HepG2 (cell line): ENCODE data around the gene HAGH. TPM values are rescaled to one million over a fixed set of nuclear protein-coding genes. Genes with fewer than 3 reads are reported as not detected.

Experiments used
- AGO2 ChIP-seq: fragments of 200-400 bp; formaldehyde crosslinking; optimal IDR thresholded peaks from 2 replicates; pipeline ENCODE3; 2017; ENCODE audit warnings: mild to moderate bottlenecking, low read depth, low read length, moderate library complexity
- CBX1 ChIP-seq: IDR thresholded peaks from one replicate; pipeline ENCODE4 v1.6.1; 2016; ENCODE audit warnings: antibody characterized with exemption, low read depth
- HNF4A ChIP-seq: sonication (generic); formaldehyde crosslinking; IDR thresholded peaks from 2 replicates; pipeline ENCODE4 v1.4.0; 2020; ENCODE audit warnings: missing genetic modification reagents
- HNF4G ChIP-seq, 2 experiments: sonication (generic) in 1 of 2; formaldehyde crosslinking in 1 of 2; IDR thresholded peaks; 2 replicates each; pipeline versions ENCODE4 v1.4.0 to v1.6.1; 2011 to 2020; ENCODE audit warnings: borderline replicate concordance in 2 of 2, low read depth in 2 of 2, mild to moderate bottlenecking in 2 of 2, low read length in 1 of 2, missing genetic modification reagents in 1 of 2, moderate library complexity in 1 of 2
- RNF2 ChIP-seq: fragments of 450-650 bp; conservative IDR thresholded peaks from 2 replicates; pipeline ENCODE4 v1.6.1; 2016; ENCODE audit warnings: low read depth
- U2AF2 ChIP-seq: fragments of 200-400 bp; formaldehyde crosslinking; IDR thresholded peaks from 2 replicates; pipeline ENCODE4 v1.6.1; 2017; ENCODE audit warnings: low read depth, mild to moderate bottlenecking, low read length
- YEATS2 ChIP-seq: sonication (generic); formaldehyde crosslinking; IDR thresholded peaks from 2 replicates; pipeline ENCODE4 v1.4.0; 2020; ENCODE audit warnings: missing genetic modification reagents, borderline replicate concordance
- ZFY ChIP-seq: sonication (generic); formaldehyde crosslinking; IDR thresholded peaks from 2 replicates; pipeline ENCODE4 v1.4.0; 2020; ENCODE audit warnings: missing genetic modification reagents
- ZNF20 ChIP-seq: sonication (generic); formaldehyde crosslinking; IDR thresholded peaks from 2 replicates; pipeline ENCODE4 v1.4.0; 2020; ENCODE audit warnings: mild to moderate bottlenecking, moderate library complexity, missing genetic modification reagents
- ZNF224 ChIP-seq: sonication (generic); formaldehyde crosslinking; IDR thresholded peaks from 2 replicates; pipeline ENCODE4 v1.5.0; 2020; ENCODE audit warnings: mild to moderate bottlenecking, missing genetic modification reagents
- ZNF256 ChIP-seq: sonication (generic); formaldehyde crosslinking; conservative IDR thresholded peaks from 2 replicates; pipeline ENCODE4 v1.4.0; 2020; ENCODE audit warnings: missing genetic modification reagents
- polyA plus RNA-seq, 8 experiments: library from polyadenylated mRNA; depleted of rRNA in 3 of 8; stranded (reverse) in 7 of 8; unstranded in 1 of 8; fragments of >200 nt; fragmentation: Illumina TruSeq in 4 of 8; extraction: Trizol in 4 of 8; gene quantifications; 2 replicates each; pipeline versions ENCODE4 v1.2.1 to v1.2.3, GENCODE V29; 2011 to 2016; ENCODE audit warnings: low read depth in 4 of 8, missing spikeins in 1 of 8, mixed read lengths in 1 of 8; ENCODE audit not compliant: insufficient read depth in 1 of 8
- total RNA-seq, 5 experiments: library from RNA; depleted of rRNA; stranded (reverse); fragments of >200 nt; fragmentation: Illumina TruSeq; extraction: Trizol; gene quantifications; 2 replicates each; pipeline ENCODE4 v1.2.3, GENCODE V29; 2016; ENCODE audit warnings: low read depth in 1 of 5
- TF ChIP-seq, protein P1 (sequence below): sonication (generic); formaldehyde crosslinking; IDR thresholded peaks from 2 replicates; pipeline ENCODE4 v1.4.0; 2020; ENCODE audit warnings: mild to moderate bottlenecking, missing genetic modification reagents, borderline replicate concordance
- TF ChIP-seq, protein P2 (sequence below): sonication (generic); formaldehyde crosslinking; IDR thresholded peaks from 2 replicates; pipeline ENCODE4 v1.9.0; 2021; ENCODE audit warnings: mild to moderate bottlenecking, missing genetic modification reagents
- TF ChIP-seq, protein P3 (sequence below): sonication (generic); formaldehyde crosslinking; IDR thresholded peaks from 2 replicates; pipeline ENCODE4 v1.4.0; 2020; ENCODE audit warnings: missing genetic modification reagents

HAGH gene
- total and polyA plus RNA-seq, 2 of the 13 experiments (the other 11 are each of a cell fraction or from before 2014, with no cell fraction given), result 70.4 to 95.4 TPM

DNA sequence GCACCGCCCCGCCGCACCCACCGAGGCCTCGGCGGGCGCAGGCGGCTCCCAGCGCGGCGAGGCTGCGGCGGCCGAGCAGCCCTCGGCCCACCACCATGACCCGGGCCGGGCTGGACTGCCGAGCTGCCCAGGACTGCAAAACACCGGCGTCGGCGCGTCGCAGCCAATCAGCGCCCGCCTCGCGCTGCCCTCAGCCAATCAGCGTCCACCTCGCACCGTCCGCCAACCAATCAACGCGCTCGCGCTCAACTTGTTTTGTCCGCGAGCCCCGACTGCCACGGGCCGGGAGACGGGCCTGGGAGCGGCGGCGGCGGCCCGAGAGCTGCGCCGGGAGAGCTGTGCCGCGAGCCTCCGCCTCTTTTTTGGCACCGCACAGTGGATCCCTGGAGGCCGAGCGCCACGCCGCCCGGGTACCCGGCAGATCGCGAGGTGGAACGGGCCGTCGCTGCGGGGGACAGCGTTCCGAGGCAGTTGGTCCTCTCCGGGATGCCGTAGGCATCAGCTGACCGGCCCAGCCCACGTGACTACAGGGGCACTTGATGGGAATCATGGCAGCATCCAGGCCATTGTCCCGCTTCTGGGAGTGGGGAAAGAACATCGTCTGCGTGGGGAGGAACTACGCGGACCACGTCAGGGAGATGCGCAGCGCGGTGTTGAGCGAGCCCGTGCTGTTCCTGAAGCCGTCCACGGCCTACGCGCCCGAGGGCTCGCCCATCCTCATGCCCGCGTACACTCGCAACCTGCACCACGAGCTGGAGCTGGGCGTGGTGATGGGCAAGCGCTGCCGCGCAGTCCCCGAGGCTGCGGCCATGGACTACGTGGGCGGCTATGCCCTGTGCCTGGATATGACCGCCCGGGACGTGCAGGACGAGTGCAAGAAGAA, at the start of gene HAGH, which contains the start of gene FAHD1 (continued):
- TF ChIP-seq, protein P1, sequence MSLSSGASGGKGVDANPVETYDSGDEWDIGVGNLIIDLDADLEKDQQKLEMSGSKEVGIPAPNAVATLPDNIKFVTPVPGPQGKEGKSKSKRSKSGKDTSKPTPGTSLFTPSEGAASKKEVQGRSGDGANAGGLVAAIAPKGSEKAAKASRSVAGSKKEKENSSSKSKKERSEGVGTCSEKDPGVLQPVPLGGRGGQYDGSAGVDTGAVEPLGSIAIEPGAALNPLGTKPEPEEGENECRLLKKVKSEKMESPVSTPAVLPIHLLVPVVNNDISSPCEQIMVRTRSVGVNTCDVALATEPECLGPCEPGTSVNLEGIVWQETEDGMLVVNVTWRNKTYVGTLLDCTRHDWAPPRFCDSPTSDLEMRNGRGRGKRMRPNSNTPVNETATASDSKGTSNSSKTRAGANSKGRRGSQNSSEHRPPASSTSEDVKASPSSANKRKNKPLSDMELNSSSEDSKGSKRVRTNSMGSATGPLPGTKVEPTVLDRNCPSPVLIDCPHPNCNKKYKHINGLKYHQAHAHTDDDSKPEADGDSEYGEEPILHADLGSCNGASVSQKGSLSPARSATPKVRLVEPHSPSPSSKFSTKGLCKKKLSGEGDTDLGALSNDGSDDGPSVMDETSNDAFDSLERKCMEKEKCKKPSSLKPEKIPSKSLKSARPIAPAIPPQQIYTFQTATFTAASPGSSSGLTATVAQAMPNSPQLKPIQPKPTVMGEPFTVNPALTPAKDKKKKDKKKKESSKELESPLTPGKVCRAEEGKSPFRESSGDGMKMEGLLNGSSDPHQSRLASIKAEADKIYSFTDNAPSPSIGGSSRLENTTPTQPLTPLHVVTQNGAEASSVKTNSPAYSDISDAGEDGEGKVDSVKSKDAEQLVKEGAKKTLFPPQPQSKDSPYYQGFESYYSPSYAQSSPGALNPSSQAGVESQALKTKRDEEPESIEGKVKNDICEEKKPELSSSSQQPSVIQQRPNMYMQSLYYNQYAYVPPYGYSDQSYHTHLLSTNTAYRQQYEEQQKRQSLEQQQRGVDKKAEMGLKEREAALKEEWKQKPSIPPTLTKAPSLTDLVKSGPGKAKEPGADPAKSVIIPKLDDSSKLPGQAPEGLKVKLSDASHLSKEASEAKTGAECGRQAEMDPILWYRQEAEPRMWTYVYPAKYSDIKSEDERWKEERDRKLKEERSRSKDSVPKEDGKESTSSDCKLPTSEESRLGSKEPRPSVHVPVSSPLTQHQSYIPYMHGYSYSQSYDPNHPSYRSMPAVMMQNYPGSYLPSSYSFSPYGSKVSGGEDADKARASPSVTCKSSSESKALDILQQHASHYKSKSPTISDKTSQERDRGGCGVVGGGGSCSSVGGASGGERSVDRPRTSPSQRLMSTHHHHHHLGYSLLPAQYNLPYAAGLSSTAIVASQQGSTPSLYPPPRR (CRISPR knock-in tag), result no peak
- TF ChIP-seq ZNF256 (CRISPR knock-in tag) (peak; percentile 90; the same call in 1 of the 2 replicates), YEATS2 (CRISPR knock-in tag) (peak; percentile 95), CBX1 (peak; percentile 80), ZFY (CRISPR knock-in tag) (peak; percentile 94), RNF2 (peak; percentile 95), ZNF20 (CRISPR knock-in tag) (0 out of 2 replicates have a peak, but pooled peaks have one; percentile 56), U2AF2 (no peak), HNF4A (CRISPR knock-in tag) (peak; percentile 39; the same call in 1 of the 2 replicates), AGO2 (peak; percentile 92), HNF4G (IDR thresholded peaks at IDR 0.05; ENCODE audit: borderline replicate concordance, low read depth, low read length) (peak; percentile 40; the same call in 1 of the 2 replicates), HNF4G (CRISPR knock-in tag; IDR thresholded peaks at IDR 0.05; ENCODE audit: borderline replicate concordance, low read depth) (no peak), ZNF224 (CRISPR knock-in tag) (no peak)
- TF ChIP-seq, protein P2, sequence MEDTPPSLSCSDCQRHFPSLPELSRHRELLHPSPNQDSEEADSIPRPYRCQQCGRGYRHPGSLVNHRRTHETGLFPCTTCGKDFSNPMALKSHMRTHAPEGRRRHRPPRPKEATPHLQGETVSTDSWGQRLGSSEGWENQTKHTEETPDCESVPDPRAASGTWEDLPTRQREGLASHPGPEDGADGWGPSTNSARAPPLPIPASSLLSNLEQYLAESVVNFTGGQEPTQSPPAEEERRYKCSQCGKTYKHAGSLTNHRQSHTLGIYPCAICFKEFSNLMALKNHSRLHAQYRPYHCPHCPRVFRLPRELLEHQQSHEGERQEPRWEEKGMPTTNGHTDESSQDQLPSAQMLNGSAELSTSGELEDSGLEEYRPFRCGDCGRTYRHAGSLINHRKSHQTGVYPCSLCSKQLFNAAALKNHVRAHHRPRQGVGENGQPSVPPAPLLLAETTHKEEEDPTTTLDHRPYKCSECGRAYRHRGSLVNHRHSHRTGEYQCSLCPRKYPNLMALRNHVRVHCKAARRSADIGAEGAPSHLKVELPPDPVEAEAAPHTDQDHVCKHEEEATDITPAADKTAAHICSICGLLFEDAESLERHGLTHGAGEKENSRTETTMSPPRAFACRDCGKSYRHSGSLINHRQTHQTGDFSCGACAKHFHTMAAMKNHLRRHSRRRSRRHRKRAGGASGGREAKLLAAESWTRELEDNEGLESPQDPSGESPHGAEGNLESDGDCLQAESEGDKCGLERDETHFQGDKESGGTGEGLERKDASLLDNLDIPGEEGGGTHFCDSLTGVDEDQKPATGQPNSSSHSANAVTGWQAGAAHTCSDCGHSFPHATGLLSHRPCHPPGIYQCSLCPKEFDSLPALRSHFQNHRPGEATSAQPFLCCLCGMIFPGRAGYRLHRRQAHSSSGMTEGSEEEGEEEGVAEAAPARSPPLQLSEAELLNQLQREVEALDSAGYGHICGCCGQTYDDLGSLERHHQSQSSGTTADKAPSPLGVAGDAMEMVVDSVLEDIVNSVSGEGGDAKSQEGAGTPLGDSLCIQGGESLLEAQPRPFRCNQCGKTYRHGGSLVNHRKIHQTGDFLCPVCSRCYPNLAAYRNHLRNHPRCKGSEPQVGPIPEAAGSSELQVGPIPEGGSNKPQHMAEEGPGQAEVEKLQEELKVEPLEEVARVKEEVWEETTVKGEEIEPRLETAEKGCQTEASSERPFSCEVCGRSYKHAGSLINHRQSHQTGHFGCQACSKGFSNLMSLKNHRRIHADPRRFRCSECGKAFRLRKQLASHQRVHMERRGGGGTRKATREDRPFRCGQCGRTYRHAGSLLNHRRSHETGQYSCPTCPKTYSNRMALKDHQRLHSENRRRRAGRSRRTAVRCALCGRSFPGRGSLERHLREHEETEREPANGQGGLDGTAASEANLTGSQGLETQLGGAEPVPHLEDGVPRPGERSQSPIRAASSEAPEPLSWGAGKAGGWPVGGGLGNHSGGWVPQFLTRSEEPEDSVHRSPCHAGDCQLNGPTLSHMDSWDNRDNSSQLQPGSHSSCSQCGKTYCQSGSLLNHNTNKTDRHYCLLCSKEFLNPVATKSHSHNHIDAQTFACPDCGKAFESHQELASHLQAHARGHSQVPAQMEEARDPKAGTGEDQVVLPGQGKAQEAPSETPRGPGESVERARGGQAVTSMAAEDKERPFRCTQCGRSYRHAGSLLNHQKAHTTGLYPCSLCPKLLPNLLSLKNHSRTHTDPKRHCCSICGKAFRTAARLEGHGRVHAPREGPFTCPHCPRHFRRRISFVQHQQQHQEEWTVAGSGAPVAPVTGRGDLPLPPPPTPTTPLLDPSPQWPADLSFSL, result no peak; the same call in 1 of the 2 replicates
- TF ChIP-seq, protein P3, sequence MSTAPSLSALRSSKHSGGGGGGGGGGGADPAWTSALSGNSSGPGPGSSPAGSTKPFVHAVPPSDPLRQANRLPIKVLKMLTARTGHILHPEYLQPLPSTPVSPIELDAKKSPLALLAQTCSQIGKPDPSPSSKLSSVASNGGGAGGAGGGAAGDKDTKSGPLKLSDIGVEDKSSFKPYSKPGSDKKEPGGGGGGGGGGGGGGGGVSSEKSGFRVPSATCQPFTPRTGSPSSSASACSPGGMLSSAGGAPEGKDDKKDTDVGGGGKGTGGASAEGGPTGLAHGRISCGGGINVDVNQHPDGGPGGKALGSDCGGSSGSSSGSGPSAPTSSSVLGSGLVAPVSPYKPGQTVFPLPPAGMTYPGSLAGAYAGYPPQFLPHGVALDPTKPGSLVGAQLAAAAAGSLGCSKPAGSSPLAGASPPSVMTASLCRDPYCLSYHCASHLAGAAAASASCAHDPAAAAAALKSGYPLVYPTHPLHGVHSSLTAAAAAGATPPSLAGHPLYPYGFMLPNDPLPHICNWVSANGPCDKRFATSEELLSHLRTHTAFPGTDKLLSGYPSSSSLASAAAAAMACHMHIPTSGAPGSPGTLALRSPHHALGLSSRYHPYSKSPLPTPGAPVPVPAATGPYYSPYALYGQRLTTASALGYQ, result 0 out of 2 replicates have a peak, but pooled peaks have one; percentile 58
